HuH-7.5 (cell line): ENCODE measurements around the gene PLBD2.

Source experiments
- DNase-seq: peaks from one replicate; pipeline ENCODE4 v3.0.0; 2011; ENCODE audit warnings: low spot score

PLBD2 gene

DNA sequence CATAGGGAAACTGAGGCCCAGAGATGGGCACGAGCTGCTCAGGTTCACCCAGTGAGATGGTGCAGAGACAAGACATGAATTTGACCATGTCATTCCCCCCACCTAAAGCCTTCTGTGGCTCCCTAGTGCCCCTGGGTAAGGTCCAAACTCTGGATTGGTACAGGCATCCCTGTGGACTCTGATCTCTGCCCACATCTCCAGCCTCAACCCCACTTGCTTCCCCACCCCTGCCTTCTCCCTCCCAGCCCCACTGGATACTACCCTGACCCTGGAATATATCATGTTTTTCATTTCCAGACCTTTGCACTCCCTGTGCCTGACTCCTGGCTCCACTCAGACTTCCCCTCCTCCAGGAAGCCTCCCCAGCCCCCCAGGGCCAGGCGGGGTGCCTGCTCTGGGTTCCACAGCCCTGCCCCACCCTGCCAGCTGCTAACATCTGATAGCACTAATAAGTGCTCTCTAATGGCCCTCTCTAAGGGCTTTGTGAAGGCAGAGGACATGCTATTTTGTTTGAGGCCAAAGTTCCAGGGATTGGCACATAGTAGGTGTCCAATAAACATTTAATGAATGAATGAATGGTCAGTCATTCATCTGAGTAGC, 62.7 kb downstream of the PLBD2 start:
- no peak for DNase-seq

DNA sequence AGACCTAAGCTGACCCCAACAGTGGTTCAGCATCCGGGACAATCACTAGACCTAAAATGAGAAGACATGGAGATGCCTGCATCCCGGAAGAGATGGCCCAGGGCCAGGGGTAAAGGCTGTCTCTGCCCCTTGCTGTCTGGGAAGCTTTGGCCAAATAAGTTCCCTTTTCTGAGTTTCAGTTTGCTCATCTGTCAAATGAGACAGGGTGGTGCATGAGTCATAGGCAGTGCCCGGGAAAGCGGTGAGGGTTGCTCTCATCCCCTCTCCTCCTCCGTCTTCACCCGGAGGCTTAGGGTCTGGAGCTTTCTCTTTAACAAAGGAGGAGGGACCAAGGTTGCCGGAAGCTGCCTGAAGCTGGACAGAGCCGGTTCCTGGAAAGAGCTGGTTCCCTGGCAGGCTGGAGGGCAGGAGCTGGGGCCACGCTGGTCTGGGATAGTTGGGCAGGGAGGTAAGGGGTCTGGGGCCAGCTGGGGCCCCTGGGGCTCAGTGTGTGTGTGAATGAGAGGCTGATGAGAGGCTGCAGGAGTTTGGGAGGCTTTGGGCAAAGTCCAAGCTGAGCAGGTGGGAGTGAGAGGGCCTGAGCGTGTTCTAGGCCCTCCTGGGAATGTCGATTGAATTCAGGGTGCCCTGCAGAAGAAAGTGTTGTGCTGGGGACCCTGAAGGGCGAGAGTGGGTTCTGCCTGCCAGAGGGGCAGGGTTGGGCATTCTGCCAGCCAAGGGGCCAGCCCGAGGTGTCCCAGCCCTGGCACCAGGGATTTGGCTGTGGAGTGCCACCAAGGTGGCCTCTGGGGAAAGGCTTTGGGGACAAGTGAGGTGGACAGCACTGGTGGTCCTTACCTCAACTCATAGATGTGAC, 63.9 kb downstream of the PLBD2 start, which contains the start of gene SDSL:
Gene SDSL (plus strand): TSS at position 351 of the 856 bp plus-strand sequence. CDS start 5,603 bp downstream, outside the sequence.
- peak; percentile 51 for DNase-seq

DNA sequence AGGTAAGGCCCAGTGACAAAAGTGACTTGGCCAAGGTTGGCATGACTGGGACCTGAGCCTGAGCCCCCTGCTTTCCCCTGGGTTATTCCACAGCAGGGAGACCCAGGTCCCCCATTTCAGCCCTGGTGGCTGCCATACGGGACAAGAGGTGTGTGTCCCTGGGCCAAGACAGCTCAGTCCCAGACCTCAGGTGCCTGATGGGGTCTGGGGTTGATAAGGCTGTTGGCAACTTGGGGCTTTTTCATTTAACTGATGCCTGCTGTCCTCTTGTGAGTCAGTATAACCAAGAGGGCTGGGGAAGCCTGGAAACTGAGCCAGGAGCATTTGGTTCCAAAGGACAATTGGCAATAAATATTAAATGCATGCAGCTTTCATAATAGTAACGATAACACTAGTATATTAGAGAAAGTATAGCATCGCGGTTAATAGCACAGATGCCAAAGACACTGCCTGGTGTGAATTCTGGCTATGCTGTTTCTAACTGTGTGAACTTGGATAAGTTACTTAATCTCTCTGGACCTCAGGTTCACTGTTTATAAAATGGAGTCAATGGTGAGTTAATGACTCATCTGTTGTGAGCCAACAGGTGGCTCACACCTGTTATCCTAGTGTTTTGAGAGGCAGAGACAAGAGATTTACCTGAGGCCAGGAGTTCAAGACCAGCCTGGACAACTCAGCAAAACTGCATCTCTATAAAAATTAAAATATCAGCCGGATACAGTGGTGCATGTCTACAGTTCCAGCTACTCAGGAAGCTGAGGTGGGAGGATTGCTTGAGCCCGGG, 64.7 kb downstream of the PLBD2 start:
- DNase-seq = no peak

DNA sequence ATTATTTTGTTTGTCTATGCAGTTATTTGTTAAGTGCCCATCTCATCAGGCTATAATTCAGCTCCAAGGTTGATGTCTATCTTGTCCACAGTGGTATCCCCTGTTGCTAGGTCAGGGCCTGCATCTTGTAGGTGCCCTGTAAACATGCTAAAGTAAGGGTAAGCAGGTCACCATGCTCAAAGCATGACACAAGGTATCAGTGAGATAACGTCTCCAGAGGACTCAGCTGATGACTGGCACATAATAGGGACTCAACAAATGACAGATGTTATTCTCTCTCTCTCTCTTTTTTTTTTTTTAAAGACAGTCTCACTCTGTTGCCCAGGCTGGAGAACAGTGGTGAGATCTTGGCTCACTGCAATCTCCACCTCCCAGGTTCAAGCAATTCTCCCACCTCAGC, 66.1 kb downstream of the PLBD2 start:
- no peak for DNase-seq

DNA sequence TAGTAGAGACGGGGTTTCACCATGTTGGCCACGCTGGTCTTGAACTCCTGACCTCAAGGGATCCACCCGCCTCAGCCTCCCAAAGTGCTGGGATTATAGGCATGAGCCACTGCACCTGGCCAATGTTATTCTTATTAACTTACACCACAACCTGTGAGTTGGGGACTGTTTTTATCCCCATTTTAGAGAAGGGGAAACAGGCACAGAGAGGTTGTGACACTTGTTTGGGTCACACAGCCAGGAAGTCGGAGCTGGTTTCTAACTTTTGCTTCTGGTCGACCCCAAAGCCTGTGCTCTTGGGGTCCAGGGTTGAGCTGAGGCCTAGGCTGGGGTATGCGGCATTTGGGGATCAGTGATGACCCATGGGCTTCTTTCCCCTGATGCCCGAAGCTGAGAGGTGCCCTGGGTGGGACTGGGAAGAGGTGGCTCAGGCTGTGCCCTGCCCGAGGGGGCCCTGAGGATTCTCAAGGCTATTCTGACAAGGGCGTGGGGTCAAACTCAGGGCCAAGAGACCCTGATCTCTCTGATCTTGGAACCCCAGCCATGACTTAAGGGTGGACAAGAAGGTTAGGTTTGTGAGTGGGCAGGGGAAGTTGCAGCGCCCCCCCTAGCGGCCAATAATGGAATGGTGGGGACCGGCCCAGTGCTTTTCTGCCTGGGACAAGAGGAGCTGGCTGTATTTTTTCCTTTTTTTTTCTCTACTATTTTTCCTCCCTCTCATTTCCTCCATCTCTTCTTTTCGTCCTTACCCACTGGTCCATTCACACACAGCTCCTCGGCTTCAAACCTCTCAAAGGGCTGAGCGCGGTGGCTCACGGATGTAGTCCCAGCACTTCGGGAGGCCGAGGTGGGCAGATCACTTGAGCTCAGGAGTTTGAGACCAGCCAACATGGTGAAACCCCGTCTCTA, 66.8 kb downstream of the PLBD2 start:
- peak; percentile 46 for DNase-seq

DNA sequence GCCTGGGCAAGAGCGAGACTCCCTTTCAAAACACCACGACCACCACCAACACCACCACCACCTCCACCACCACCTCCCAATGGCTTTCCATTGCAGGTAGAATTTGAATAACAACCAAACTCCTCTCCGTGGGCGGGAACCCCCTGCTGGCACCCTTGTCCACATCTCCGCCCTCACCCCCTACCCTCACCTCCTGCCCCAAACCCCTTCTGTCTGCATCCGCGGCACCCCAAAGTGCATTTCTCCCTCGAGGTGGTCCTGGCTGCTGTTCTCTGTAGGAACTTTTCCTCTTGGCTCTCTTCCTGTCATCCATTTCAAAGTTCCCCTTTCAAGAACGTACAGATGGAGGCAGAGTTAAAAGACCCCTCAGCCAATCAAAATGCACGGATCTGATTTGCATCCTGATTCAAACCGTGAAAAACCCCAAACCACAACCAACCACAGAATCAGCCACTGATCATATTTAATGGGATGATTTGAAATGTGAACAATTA, 67.6 kb downstream of the PLBD2 start:
- DNase-seq = no peak

DNA sequence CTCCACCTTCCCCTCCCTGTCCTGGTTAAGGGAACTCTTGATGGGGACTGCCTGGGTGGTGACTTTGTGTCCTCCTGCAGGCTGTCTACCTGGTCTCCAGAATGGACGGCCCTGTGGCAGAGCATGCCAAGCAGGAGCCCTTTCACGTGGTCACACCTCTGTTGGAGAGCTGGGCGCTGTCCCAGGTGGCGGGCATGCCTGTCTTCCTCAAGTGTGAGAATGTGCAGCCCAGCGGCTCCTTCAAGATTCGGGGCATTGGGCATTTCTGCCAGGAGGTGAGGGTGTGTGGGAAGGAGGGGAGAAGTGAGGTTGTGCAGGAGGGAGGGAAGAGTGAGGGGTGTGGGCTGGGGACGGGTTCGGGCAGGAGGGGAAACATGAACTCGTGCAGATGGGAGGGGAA, 69.5 kb downstream of the PLBD2 start:
- DNase-seq = no peak

DNA sequence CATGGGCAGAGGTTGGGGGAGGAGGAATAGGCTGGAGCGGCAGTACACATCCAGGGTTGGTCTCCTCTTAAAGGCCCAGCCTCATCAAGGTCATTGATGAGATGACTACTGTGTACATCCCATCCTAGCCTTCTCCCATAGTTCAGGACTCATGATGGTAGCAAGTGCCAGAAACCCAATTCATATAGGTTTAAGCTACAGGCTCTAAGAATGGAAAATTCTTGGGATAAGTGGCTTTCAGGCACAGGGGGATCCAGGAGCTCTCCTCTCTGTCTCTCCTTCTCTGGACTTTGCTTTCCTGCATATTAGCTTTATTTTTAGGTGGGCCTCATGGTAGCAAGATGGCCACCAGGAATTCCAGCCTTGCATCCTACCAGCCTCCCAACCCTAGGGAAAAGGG, 70.1 kb downstream of the PLBD2 start:
- DNase-seq = no peak

DNA sequence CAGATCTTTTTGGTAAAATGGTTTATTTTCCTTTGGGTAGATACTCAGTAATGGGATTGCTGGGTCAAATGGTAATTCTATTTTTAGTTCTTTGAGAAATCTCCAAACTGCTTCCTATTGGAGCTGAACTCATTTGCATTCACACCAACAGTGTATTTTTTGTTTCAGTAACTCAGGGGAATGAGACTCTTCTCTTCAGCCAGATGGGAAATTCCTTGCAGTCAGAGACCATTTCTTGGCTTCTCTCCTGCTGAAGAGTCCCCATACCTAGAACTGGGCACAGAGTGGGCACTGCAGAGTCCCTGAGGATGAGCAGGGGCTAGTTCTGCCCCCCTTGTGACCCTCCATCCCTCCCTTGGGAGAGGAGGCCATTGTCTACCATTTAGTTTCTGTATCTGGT, 74.6 kb downstream of the PLBD2 start:
- DNase-seq = no peak

DNA sequence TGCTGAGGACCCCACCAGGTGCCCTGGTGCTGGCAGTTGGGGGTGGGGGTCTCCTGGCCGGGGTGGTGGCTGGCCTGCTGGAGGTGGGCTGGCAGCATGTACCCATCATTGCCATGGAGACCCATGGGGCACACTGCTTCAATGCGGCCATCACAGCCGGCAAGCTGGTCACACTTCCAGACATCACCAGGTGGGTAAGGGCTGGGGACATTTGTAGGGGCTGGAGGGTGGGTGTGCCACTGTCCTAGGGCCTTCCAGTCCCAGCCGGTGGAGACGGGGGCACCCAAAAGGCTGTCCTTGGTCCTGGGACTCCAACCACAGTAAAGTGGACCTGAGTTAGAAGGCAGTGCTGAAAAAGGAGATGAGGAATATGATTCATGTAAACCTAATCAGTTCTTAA, 77.0 kb downstream of the PLBD2 start:
- DNase-seq = no peak

DNA sequence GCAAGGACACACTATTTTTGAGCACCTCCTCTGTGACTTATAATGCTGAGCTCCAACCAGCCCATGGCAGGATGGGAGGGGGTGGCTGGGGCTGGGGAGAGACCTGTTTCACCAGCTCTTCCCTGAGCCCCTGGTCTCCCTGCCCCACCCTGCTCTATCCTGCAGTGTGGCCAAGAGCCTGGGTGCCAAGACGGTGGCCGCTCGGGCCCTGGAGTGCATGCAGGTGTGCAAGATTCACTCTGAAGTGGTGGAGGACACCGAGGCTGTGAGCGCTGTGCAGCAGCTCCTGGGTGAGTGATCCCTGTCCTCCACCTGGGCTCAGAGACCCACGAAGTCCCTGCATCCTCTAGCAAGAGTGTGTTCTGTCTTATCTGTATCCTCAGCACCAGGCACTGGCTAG, 78.2 kb downstream of the PLBD2 start:
- DNase-seq = no peak

DNA sequence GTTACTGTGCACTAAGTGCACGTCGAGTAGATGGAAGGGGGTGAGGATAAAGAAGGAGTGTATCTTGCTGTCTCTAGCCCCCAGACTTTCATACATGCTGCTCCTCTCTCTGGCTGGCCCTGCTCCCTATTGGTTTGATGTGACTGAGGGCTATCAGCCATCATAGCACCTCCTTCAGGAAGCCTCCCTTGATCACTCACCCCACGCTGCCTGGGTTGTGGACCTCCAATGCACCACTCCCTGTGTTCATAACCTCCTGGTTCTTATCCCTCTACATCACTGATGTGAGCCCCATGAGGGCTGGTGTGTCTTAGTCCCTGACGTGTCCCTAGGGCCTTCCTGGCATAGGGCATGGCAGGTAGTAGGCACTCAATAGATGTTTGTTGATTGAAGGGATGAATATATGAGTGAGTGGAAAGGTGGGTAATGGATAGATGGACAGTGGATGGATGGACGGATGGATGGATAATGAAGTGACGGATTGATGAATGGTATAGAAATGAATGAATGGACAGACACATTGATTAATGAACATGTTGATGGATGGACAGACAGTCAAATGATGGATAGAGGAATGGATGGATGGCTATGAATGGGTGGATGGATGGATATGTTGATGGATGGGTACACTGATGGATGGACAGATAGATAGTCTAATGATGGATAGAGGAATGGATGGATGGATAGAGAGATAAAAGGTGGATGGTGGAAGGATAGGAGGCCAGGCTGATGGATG, 78.8 kb downstream of the PLBD2 start:
- DNase-seq = no peak

DNA sequence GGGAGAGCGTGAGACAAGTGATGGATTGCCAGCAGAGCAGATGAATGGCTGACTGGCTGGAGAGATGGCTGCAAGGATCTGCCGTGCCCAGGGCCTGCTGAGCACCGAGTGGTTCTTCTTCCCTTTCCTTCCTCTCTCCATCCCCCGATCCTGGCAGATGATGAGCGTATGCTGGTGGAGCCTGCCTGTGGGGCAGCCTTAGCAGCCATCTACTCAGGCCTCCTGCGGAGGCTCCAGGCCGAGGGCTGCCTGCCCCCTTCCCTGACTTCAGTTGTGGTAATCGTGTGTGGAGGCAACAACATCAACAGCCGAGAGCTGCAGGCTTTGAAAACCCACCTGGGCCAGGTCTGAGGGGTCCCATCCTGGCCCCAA, 79.3 kb downstream of the PLBD2 start:
- DNase-seq = no peak

DNA sequence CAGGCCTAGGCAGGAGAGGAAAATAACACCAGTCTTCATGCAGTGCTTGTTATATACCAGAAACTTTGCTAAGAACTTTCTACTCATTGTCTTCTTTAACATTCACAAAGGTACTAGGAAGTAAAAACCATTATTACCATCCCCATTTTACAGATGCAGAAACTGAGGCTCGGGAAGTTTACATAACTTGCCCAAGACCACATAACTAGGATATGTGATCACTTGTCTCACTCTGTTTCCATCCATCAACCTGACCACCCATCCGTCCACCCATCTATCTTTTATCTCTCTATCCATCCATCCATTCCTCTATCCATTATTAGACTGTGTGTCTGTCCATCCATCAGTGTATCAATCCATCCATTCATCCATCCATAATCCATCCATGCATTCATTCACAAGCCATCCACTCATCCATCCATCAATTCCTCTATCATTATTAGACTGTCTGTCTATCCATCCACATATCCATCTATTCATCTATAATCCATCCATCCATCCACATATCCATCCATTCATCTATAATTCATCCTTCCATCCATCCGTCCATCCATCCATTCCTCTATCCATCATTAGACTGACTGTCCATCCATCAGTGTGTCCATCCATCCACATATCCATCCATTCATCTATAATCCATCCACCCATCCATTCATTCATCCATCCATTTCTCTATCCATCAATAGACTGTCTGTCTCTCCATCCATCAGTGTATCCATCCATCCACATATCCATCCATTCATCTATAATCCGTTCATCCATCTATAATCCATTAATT, 80.3 kb downstream of the PLBD2 start:
- no peak for DNase-seq

DNA sequence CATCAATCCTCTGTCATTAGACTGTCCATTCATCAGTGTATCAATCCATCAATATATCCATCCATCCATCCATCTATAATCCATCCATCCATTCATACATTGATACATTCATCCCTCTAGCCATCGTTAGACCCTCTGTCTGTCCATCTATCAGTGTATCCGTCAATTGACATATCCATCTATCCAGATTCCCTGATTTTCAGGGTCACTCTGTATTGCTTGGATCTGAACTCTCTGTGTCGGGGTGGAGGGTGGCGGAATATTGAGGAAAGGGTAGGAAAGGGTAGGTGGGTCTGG, 80.9 kb downstream of the PLBD2 start:
- DNase-seq = no peak

DNA sequence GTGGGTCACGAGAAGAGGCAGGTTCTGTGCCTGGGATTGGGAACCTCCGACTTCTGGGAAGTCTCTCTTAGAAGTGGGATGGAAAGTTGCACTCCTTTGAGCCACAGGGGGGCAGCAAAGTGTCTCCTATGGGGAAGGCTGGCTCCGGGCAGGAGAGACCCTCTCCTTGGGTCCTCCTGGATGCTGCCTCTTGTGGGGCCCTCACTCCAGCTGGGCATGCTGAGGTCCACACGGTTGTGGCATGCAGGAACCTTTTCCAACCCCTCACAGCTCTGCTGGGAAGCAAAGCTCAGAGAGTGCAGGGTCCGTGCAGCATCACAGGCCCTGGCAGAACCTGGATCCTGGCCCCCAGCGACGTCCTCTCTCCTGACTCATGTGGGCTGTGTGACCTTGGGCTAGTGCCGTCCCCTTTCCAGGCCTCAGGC, 81.2 kb downstream of the PLBD2 start:
- peak; percentile 57 for DNase-seq

DNA sequence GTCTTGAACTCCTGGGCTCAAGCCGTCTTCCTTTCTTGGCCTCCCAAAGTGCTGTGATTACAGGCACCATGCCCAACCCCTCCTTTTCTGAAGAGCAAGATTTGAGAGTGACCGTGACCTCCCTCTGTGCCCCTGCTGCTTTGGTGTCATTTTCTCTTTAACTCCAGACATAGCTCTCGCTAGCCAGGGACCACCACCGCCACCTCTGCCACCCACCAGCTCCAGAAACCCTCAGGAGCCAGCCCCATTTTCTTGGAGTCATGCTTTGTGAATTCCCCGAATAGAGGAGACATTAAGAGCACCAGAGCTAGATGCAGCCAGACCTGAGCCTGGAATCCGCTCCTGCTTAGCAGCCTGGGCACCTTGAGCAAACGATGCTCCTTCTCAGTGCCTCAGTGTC, 81.9 kb downstream of the PLBD2 start:
- DNase-seq = no peak
